GM10248 (cell line): ENCODE results near the gene TNFRSF19.
"Not testable (repeated sequence)": the region's sequence is repeated elsewhere in the genome, so short reads cannot be mapped to it uniquely, and the experiment has no call there.

Experiments used
- CTCF ChIA-PET: fragments of 300-600 bp; sonication (Branson Sonifier 250); formaldehyde crosslinking; extraction: SDS; loops from one replicate; lab custom pipeline; 2021; ENCODE audit warnings: antibody characterized with exemption; lab: Yijun Ruan, JAX
- POLR2A ChIA-PET: fragments of 350-650 bp; sonication (Branson Sonifier 250); formaldehyde crosslinking; extraction: SDS; loops from one replicate; lab custom pipeline; 2020; ENCODE audit warnings: antibody characterized with exemption; lab: Yijun Ruan, JAX
- DNase-seq: peaks from one replicate; pipeline ENCODE4 v3.0.0; 2012; ENCODE audit errors: extremely low spot score
- CTCF ChIP-seq: IDR thresholded peaks from 2 replicates; pipeline ENCODE4 v1.5.1; 2012; ENCODE audit warnings: mild to moderate bottlenecking, low read depth; ENCODE audit errors: extremely low read depth, missing control alignments, control extremely low read depth

The TNFRSF19 gene

GRCh38 chr13:23593148-23593547, 22.9 kb downstream of the TNFRSF19 start:
- DNase-seq, result no peak
- ChIA-PET CTCF (no interaction called here), POLR2A (no interaction called here)
- TF ChIP-seq CTCF, result no peak

- DNase-seq, POLR2A ChIA-PET: not testable (repeated sequence)
- CTCF ChIA-PET, result interaction anchor here (1.6 kb wide), 1 partner anchor 21 kb away, joined by 4 read pairs; no protein-coding TSS in a partner anchor
Measured at GRCh38 chr13:23594290-23594689, 24.1 kb downstream of the TNFRSF19 start.

GRCh38 chr13:23598369-23598768, 28.2 kb downstream of the TNFRSF19 start:
- no peak for DNase-seq
- CTCF ChIA-PET, result no interaction called here
- POLR2A ChIA-PET, result no interaction called here
- no peak for TF ChIP-seq CTCF

- no peak for DNase-seq
Measured at GRCh38 chr13:23599083-23599925, 29.1 kb downstream of the TNFRSF19 start.

GRCh38 chr13:23600100-23600499, 29.9 kb downstream of the TNFRSF19 start:
- DNase-seq, result no peak
- ChIA-PET CTCF (no interaction called here), POLR2A (no interaction called here)
- TF ChIP-seq CTCF, result no peak

More at GRCh38 chr13:23599083-23599925, 29.1 kb downstream of the TNFRSF19 start:
- ChIA-PET POLR2A (no interaction called here), CTCF (no interaction called here)
- TF ChIP-seq CTCF, result no peak

- TF ChIP-seq CTCF, result no peak
- CTCF ChIA-PET, result no interaction called here
- no peak for DNase-seq
- POLR2A ChIA-PET, result no interaction called here
Measured at GRCh38 chr13:23600534-23600933, 30.3 kb downstream of the TNFRSF19 start.

GRCh38 chr13:23605831-23606230, 35.6 kb downstream of the TNFRSF19 start:
- POLR2A ChIA-PET, result no interaction called here
- CTCF ChIA-PET, result interaction anchor here (1.1 to 1.7 kb wide), 3 partner anchors 13 to 265 kb away, joined by 3 to 4 read pairs (median 4); no protein-coding TSS in a partner anchor
- TF ChIP-seq CTCF, result no peak
- DNase-seq, result no peak
